GM23248 (cell line): ENCODE measurements around the gene AOPEP.

Source experiments
- EZH2 ChIP-seq: fragments of 200-600 bp; sonication (generic); IDR thresholded peaks from 2 replicates; pipeline ENCODE4 v1.6.1; 2018; ENCODE audit warnings: antibody characterized with exemption, mild to moderate bottlenecking; ENCODE audit not compliant: insufficient read depth, poor library complexity, severe bottlenecking
- EZH2phosphoT487 ChIP-seq: fragments of 200-600 bp; sonication (generic); IDR thresholded peaks from 2 replicates; pipeline ENCODE4 v1.6.1; 2018; ENCODE audit warnings: antibody characterized with exemption, moderate library complexity, mild to moderate bottlenecking, low read depth; ENCODE audit not compliant: insufficient read depth

- TF ChIP-seq EZH2 = no peak
- no peak for TF ChIP-seq EZH2phosphoT487
These were observed 222.9 kb downstream of the AOPEP start for GRCh38 chr9:94949370-94949769.
